Measurements from ENCODE around the gene NDUFA7. TPM values are rescaled to one million over a fixed set of nuclear protein-coding genes. Genes with fewer than 3 reads are reported as not detected.

NDUFA7 gene
- total RNA-seq, 1 donor = 24.1 TPM

DNA sequence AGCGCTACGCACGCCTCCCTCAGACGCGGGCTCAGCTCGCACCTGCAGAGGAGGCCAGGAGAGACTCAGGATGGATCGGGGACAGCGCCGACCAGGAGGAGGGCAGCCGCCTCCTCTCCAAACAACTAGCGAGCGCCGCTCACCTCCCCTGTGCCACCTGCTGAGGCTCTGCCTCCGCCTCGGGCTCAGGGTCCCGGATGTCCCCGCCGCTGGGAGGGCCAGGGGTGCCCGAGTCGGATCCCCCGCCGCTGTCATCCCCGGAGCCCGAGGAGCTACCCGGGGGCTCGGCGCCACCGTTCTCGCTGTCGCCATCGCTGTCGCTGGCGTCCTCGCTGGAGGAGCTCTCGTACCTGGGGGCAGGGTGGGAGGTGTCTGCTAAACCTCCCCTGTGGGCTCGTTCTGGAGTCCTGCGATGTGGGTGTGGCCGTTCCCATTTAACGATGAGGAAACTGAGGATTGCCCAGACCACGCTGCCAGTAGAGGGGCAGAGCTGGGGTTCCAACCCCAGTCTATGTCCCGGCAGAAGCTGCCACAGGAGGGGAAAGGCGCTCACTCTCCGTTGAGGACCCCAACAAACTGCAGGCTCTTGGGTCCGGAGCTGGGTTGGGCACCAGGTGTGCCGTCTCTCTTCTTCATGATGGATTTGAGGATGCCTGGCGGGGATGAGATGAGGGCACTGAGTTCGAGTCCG, 12.7 kb upstream of the NDUFA7 start:
- TF ChIP-seq, protein P1, sequence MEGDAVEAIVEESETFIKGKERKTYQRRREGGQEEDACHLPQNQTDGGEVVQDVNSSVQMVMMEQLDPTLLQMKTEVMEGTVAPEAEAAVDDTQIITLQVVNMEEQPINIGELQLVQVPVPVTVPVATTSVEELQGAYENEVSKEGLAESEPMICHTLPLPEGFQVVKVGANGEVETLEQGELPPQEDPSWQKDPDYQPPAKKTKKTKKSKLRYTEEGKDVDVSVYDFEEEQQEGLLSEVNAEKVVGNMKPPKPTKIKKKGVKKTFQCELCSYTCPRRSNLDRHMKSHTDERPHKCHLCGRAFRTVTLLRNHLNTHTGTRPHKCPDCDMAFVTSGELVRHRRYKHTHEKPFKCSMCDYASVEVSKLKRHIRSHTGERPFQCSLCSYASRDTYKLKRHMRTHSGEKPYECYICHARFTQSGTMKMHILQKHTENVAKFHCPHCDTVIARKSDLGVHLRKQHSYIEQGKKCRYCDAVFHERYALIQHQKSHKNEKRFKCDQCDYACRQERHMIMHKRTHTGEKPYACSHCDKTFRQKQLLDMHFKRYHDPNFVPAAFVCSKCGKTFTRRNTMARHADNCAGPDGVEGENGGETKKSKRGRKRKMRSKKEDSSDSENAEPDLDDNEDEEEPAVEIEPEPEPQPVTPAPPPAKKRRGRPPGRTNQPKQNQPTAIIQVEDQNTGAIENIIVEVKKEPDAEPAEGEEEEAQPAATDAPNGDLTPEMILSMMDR (IDR thresholded peaks at IDR 0.05; ENCODE audit: insufficient read depth, low read length) = no peak
- no peak for DNase-seq (ENCODE audit: low read depth)

DNA sequence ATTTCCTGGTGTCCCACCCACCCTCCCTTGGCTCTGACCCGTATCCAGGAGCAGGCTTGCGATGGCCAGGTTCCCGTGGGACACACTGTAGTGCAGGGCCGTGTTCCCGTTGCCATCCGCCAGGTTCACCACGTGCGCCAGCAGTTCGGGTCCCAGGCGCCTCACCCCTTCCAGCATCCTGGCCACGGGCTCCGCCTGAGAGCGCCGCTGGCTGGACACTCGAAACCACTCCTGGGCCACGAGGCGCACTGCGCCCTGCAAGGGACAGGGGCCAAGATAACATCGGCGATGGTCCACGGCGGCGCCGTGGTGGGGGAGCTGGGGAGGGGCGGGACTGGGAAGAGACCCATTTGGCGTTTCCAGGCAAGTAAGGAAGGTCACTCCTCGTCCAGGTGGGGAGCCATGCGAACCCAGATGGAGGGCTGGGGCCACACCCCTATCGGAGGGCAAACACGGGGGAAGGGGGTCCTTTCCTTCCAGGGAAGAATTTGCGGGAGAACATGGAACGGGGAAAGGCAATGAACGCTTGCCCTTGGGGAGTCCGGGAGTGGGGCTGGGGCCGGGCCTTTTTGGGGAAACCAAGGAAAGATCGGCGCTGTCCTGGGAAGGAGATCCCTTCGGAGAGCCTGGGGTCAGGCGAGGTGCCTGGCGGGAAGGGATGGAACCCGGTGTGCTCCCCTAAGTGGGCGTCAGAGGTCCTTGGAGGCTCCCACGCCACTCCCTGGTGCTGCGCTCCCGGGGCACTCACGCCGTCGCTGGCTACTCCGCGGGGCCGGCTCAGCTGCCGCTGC, 12.0 kb upstream of the NDUFA7 start:
- TF ChIP-seq, protein P1 (IDR thresholded peaks at IDR 0.05; ENCODE audit: insufficient read depth, low read length) = no peak

More for the DNA sequence above, 12.7 kb upstream of the NDUFA7 start:
- H3K4me3 ChIP-seq (ENCODE audit: low read depth, low read length) = no peak overlapping the region

DNA sequence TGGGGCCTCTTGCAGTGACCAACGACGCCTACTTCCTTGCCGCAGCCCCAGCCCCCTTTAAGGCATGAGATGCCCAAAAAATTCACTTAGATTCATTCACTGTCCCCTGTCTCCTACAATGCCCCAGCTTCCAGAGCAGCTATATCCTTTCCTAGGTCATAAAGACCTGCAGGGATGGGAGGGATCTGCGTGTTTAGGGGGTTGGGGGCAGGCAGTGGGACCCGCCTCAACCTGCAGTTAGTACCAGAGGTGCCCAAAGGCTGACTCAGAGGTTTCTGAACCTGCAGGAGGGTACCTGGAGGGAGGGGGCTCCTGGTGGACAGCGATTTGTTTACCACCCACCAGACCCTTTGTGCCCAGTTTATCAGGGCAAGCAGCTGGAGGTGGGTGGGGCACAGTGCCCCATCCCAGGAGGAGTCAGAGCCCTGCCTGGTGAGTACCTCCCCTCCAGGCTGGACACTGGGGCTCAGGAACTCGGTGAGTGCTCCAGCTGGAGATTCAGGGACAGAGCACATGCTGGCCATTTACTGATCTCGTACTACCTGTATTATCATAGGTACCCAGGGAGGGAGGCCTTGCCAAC, 10.2 kb upstream of the NDUFA7 start:
- no peak overlapping the region for H3K4me3 ChIP-seq (ENCODE audit: low read depth, low read length)
- TF ChIP-seq, protein P1 (IDR thresholded peaks at IDR 0.05; ENCODE audit: insufficient read depth, low read length) = no peak
- no peak for DNase-seq (ENCODE audit: low read depth)

More for the DNA sequence above, 12.0 kb upstream of the NDUFA7 start:
- DNase-seq (ENCODE audit: low read depth) = no peak
- no peak overlapping the region for H3K4me3 ChIP-seq (ENCODE audit: low read depth, low read length)

DNA sequence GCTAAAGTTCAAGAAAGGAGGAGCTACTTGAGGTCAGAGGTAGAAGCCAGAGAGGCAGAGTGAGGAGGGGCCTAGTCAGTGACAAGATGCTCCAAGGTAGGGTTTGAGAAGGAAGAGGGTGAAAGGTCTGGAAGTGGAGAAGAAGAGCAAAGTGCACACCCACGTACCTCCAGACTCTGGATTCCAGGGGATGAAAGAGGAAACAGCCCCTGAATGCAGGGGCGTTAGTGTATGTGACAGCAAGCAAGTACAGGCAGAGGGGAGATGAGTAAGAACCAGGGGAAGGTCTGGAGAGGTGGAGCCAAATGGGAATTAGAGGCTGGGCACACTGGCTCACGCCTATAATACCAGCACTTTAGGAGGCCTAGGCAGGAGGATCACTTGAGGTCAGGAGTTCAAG, 8.8 kb upstream of the NDUFA7 start:
- TF ChIP-seq, protein P1 (IDR thresholded peaks at IDR 0.05; ENCODE audit: insufficient read depth, low read length) = no peak
- H3K4me3 ChIP-seq (ENCODE audit: low read depth, low read length) = no peak overlapping the region
- DNase-seq (ENCODE audit: low read depth) = no peak

DNA sequence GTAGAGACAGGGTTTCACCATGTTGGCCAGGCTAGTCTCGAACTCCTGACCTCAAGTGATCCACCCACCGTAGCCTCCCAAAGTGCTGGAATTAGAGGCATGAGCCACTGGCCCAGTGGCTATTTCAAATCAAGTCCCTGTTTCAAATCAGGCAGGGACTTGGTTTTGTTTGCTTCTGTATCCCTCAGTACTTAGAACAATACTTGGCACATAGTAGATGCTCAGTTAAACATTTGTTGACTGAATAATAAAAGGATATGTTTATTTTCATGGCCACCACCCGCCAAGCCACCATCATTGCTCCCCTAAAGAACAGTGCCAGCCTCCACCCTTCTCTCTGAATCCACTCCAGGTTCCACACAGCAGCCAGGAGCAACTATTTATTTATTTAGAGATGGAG, 4.3 kb upstream of the NDUFA7 start:
- DNase-seq (ENCODE audit: low read depth) = no peak
- no peak overlapping the region for H3K4me3 ChIP-seq (ENCODE audit: low read depth, low read length)
- TF ChIP-seq, protein P1 (IDR thresholded peaks at IDR 0.05; ENCODE audit: insufficient read depth, low read length) = no peak

DNA sequence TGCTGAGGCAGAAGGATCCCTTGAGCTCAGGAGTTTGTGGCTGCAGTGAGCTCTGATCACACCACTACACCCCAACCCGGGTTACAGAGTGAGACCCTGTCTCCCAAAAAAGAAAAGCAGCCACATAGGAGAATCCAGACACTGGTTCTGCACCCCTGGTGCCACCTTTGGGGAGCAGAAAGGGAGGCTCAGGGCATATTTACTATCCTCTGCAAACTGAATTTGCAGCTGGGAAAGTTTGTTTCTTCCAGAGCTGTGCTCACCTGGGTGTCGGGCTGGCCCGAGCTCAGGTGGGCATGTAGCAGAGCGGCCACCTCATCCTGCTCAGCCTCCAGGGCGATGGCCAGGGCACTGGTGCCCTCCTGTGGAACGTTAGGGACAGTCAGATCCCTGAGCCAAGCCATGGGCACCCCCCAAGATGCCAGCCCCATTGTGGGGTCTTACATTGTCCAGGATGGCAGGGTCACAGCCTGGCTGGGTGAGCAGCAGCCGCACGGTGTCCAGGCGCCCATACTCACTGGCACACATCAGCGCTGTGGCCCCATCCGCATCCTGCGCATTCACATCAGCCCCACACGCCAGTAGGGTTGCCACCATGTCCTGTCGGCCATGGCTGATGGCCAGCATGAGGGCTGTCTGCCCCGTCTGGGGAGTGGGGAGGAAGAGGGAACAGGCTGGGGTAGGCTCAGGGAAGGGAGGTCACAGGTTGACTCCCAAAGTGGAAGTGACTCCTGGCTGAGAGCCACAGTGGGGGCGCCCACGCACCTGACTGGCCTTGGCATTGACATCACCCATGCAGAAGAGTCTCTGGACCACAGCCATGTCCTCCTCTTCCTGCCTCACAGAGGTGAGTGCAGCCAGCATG, 3.2 kb upstream of the NDUFA7 start:
- DNase-seq (ENCODE audit: low read depth) = no peak
- no peak overlapping the region for H3K4me3 ChIP-seq (ENCODE audit: low read depth, low read length)
- TF ChIP-seq, protein P1 (IDR thresholded peaks at IDR 0.05; ENCODE audit: insufficient read depth, low read length) = no peak

All from fibroblast of the aortic adventitia (primary cell).